Suppressor macrophage treated with lipopolysaccharide for 4 hours (primary cell): ENCODE results near the gene DLEC1.
A peak's percentile ranks its signal among the peaks of the same experiment; 100 is the strongest.
"Not testable (repeated sequence)": the region's sequence is repeated elsewhere in the genome, so short reads cannot be mapped to it uniquely, and the experiment has no call there.

ENCODE experiments used
- DNase-seq: peaks from one replicate; pipeline ENCODE4 v3.0.0-alpha.2; 2020

The DLEC1 gene

GRCh38 chr3:38039899-38040261 lies 872 bp downstream of the DLEC1 start:
- DNase-seq: peak; percentile 82

GRCh38 chr3:38040401-38040800 lies 1.4 kb downstream of the DLEC1 start:
- DNase-seq: no peak

- peak; percentile 19 for DNase-seq
Observed at GRCh38 chr3:38043486-38043885, 4.5 kb downstream of the DLEC1 start.

GRCh38 chr3:38046027-38046426 lies 7.0 kb downstream of the DLEC1 start:
- no peak for DNase-seq

GRCh38 chr3:38046821-38047220 lies 7.8 kb downstream of the DLEC1 start:
- no peak for DNase-seq

- DNase-seq: no peak
Observed at GRCh38 chr3:38047896-38048295, 8.9 kb downstream of the DLEC1 start.

- no peak for DNase-seq
Observed at GRCh38 chr3:38049358-38050126, 10.5 kb downstream of the DLEC1 start.

GRCh38 chr3:38051131-38051530 lies 12.1 kb downstream of the DLEC1 start:
- DNase-seq: no peak

- DNase-seq: not testable (repeated sequence)
Observed at GRCh38 chr3:38053286-38053685, 14.3 kb downstream of the DLEC1 start.

GRCh38 chr3:38053813-38054498 lies 14.9 kb downstream of the DLEC1 start:
- DNase-seq: not testable (repeated sequence)

- DNase-seq: no peak
Observed at GRCh38 chr3:38054499-38055001, 15.5 kb downstream of the DLEC1 start.

- no peak for DNase-seq
Observed at GRCh38 chr3:38059148-38059547, 20.1 kb downstream of the DLEC1 start.

- DNase-seq: no peak
Observed at GRCh38 chr3:38059591-38059990, 20.6 kb downstream of the DLEC1 start.

- no peak for DNase-seq
Observed at GRCh38 chr3:38062809-38063208, 23.8 kb downstream of the DLEC1 start.

- DNase-seq: not testable (repeated sequence)
Observed at GRCh38 chr3:38064453-38064852, 25.4 kb downstream of the DLEC1 start.

GRCh38 chr3:38067508-38068233 lies 28.7 kb downstream of the DLEC1 start:
- DNase-seq: peak; percentile 24

- DNase-seq: no peak
Observed at GRCh38 chr3:38070013-38070412, 31.0 kb downstream of the DLEC1 start.

- DNase-seq: not testable (repeated sequence)
Observed at GRCh38 chr3:38077073-38077472, 38.1 kb downstream of the DLEC1 start.

GRCh38 chr3:38082296-38082695 lies 43.3 kb downstream of the DLEC1 start:
- DNase-seq: not testable (repeated sequence)

GRCh38 chr3:38083254-38083653 lies 44.2 kb downstream of the DLEC1 start:
- DNase-seq: not testable (repeated sequence)

GRCh38 chr3:38083871-38084333 lies 44.9 kb downstream of the DLEC1 start:
- DNase-seq: no peak

GRCh38 chr3:38084334-38085310 lies 45.6 kb downstream of the DLEC1 start:
- no peak for DNase-seq
